Measurements from ENCODE around the gene TTC6. TPM values are rescaled to one million over a fixed set of nuclear protein-coding genes. Genes with fewer than 3 reads are reported as not detected.

The TTC6 gene
- polyA plus RNA-seq, 1 donor from 2014 or later: not detected

DNA sequence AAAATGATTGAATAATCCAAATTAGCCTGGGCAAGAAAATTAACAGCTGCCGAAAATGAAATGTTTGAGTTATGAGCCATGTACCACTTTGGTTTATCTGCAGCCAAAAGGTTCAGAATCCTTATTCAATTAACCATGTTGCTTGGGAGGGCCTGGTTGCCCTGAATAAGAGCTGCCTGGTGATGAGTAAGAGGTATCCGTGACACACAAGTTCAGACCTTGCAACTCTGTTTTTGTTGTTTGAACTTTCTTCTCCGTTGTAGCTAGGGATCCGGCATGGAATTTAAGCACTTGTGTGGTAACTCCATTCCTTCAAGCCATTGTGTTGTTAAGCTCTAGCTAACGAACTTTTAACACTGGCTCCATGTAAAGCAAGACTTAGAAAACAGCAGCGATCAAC is 36.0 kb upstream of the TTC6 start:
- Histone ChIP-seq H3K36me3 (ENCODE audit: insufficient read depth, low read length) (no peaks in the 10 kb centered on the region), H3K27ac (ENCODE audit: low read length) (no peak overlapping the region), H3K9me3 (ENCODE audit: low read length) (no peaks in the 10 kb centered on the region), H3K4me2 (ENCODE audit: low read length) (no peak overlapping the region), H3K9ac (ENCODE audit: low read length) (no peak overlapping the region), H3F3A (ENCODE audit: insufficient read depth, low read length, poor library complexity, severe bottlenecking) (no peaks in the 10 kb centered on the region), H3K27me3 (ENCODE audit: insufficient read depth, low read depth, low read length) (no peaks in the 10 kb centered on the region), H3K9me2 (ENCODE audit: insufficient read depth, low read length) (no peaks in the 10 kb centered on the region), H3K4me3 (ENCODE audit: low read length) (no peak overlapping the region), H4K20me1 (ENCODE audit: insufficient read depth) (no peaks in the 10 kb centered on the region), H2AFZ (ENCODE audit: low read depth, low read length) (no peak overlapping the region), H3K79me2 (replicated peaks; ENCODE audit: insufficient read depth, low read length) (no peaks in the 10 kb centered on the region)
- TF ChIP-seq, protein P1, sequence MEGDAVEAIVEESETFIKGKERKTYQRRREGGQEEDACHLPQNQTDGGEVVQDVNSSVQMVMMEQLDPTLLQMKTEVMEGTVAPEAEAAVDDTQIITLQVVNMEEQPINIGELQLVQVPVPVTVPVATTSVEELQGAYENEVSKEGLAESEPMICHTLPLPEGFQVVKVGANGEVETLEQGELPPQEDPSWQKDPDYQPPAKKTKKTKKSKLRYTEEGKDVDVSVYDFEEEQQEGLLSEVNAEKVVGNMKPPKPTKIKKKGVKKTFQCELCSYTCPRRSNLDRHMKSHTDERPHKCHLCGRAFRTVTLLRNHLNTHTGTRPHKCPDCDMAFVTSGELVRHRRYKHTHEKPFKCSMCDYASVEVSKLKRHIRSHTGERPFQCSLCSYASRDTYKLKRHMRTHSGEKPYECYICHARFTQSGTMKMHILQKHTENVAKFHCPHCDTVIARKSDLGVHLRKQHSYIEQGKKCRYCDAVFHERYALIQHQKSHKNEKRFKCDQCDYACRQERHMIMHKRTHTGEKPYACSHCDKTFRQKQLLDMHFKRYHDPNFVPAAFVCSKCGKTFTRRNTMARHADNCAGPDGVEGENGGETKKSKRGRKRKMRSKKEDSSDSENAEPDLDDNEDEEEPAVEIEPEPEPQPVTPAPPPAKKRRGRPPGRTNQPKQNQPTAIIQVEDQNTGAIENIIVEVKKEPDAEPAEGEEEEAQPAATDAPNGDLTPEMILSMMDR (IDR thresholded peaks at IDR 0.05; ENCODE audit: poor library complexity, severe bottlenecking): no peak

DNA sequence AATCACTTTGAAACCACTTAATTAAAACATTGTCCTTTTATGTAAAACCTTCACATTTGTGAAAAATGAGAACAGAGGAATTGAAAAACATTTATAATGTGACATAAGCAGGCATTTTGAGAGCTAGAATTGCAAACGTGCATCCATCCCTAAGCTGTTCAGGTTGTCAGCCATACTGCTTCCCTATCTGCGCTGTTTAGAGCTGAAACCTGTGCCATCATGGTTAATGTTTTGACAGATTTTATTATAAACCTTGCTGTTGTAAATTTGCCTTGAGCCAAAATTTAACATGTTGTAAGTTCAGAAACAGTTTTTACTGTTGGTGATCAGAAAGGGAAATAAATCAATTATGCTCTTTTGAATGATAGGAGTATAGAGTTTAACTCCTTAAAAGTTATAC is 32.2 kb upstream of the TTC6 start:
- no peaks in the 10 kb centered on the region for H4K20me1 ChIP-seq (ENCODE audit: insufficient read depth)
- H2AFZ ChIP-seq (ENCODE audit: low read depth, low read length): no peak overlapping the region
- H3K9me2 ChIP-seq (ENCODE audit: insufficient read depth, low read length): no peaks in the 10 kb centered on the region
- H3K27ac ChIP-seq (ENCODE audit: low read length): no peak overlapping the region
- H3F3A ChIP-seq (ENCODE audit: insufficient read depth, low read length, poor library complexity, severe bottlenecking): no peaks in the 10 kb centered on the region
- no peak overlapping the region for H3K4me2 ChIP-seq (ENCODE audit: low read length)
- H3K9ac ChIP-seq (ENCODE audit: low read length): no peak overlapping the region
- no peaks in the 10 kb centered on the region for H3K27me3 ChIP-seq (ENCODE audit: insufficient read depth, low read depth, low read length)
- no peaks in the 10 kb centered on the region for H3K79me2 ChIP-seq (replicated peaks; ENCODE audit: insufficient read depth, low read length)
- no peaks in the 10 kb centered on the region for H3K9me3 ChIP-seq (ENCODE audit: low read length)
- no peak for TF ChIP-seq MXI1 (conservative IDR thresholded peaks at IDR 0.05; ENCODE audit: poor library complexity, severe bottlenecking)
- TF ChIP-seq SMC3 (conservative IDR thresholded peaks at IDR 0.05; ENCODE audit: poor library complexity): no peak
- TF ChIP-seq EP300 (conservative IDR thresholded peaks at IDR 0.05; ENCODE audit: poor library complexity, severe bottlenecking): no peak
- TF ChIP-seq, protein P1 (IDR thresholded peaks at IDR 0.05; ENCODE audit: poor library complexity, severe bottlenecking): no peak
- no peak for TF ChIP-seq RAD21 (conservative IDR thresholded peaks at IDR 0.05)
- no peak for TF ChIP-seq TAF1 (IDR thresholded peaks at IDR 0.05; ENCODE audit: low read depth)
- no peak for TF ChIP-seq POLR2AphosphoS5 (IDR thresholded peaks at IDR 0.05)
- TF ChIP-seq, protein P2, sequence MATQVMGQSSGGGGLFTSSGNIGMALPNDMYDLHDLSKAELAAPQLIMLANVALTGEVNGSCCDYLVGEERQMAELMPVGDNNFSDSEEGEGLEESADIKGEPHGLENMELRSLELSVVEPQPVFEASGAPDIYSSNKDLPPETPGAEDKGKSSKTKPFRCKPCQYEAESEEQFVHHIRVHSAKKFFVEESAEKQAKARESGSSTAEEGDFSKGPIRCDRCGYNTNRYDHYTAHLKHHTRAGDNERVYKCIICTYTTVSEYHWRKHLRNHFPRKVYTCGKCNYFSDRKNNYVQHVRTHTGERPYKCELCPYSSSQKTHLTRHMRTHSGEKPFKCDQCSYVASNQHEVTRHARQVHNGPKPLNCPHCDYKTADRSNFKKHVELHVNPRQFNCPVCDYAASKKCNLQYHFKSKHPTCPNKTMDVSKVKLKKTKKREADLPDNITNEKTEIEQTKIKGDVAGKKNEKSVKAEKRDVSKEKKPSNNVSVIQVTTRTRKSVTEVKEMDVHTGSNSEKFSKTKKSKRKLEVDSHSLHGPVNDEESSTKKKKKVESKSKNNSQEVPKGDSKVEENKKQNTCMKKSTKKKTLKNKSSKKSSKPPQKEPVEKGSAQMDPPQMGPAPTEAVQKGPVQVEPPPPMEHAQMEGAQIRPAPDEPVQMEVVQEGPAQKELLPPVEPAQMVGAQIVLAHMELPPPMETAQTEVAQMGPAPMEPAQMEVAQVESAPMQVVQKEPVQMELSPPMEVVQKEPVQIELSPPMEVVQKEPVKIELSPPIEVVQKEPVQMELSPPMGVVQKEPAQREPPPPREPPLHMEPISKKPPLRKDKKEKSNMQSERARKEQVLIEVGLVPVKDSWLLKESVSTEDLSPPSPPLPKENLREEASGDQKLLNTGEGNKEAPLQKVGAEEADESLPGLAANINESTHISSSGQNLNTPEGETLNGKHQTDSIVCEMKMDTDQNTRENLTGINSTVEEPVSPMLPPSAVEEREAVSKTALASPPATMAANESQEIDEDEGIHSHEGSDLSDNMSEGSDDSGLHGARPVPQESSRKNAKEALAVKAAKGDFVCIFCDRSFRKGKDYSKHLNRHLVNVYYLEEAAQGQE (IDR thresholded peaks at IDR 0.05; ENCODE audit: borderline replicate concordance): no peak
- no peak overlapping the region for H3K4me3 ChIP-seq (ENCODE audit: low read length)
- H3K36me3 ChIP-seq (ENCODE audit: insufficient read depth, low read length): no peaks in the 10 kb centered on the region

Data from neural cell (in vitro differentiated cells).